Measurements from ENCODE around the gene RAB25.
"Not testable (repeated sequence)": the region's sequence is repeated elsewhere in the genome, so short reads cannot be mapped to it uniquely, and the experiment has no call there.

RAB25 gene

GRCh38 chr1:156102633-156103511 is 41.9 kb downstream of the RAB25 start:
- DNase-seq (ENCODE audit: low spot score) = no peak

GRCh38 chr1:156103521-156103947 is 42.6 kb downstream of the RAB25 start:
- no peak for DNase-seq (ENCODE audit: low spot score)

- DNase-seq (ENCODE audit: low spot score) = no peak
Observed at GRCh38 chr1:156104065-156104810, 43.3 kb downstream of the RAB25 start.

GRCh38 chr1:156104861-156105832 is 44.2 kb downstream of the RAB25 start:
- no peak for DNase-seq (ENCODE audit: low spot score)

GRCh38 chr1:156106624-156107488 is 45.9 kb downstream of the RAB25 start:
- no peak for DNase-seq (ENCODE audit: low spot score)

GRCh38 chr1:156108057-156108456 is 47.1 kb downstream of the RAB25 start:
- DNase-seq (ENCODE audit: low spot score) = no peak

GRCh38 chr1:156108664-156109241 is 47.8 kb downstream of the RAB25 start:
- no peak for DNase-seq (ENCODE audit: low spot score)

GRCh38 chr1:156110252-156110651 is 49.3 kb downstream of the RAB25 start:
- DNase-seq (ENCODE audit: low spot score) = no peak

- no peak for DNase-seq (ENCODE audit: low spot score)
Observed at GRCh38 chr1:156111355-156111962, 50.5 kb downstream of the RAB25 start.

- no peak for DNase-seq (ENCODE audit: low spot score)
Observed at GRCh38 chr1:156112276-156113137, 51.5 kb downstream of the RAB25 start.

- no peak for DNase-seq (ENCODE audit: low spot score)
Observed at GRCh38 chr1:156113282-156113950, 52.5 kb downstream of the RAB25 start.

GRCh38 chr1:156114101-156114918 is 53.4 kb downstream of the RAB25 start, which contains the start of gene LMNA:
Gene LMNA, plus strand, starts transcription at chr1:156114711. Its CDS starts 208 bp downstream, at chr1:156114919.
- DNase-seq (ENCODE audit: low spot score) = peak; percentile 96

GRCh38 chr1:156114919-156115513 is 54.1 kb downstream of the RAB25 start:
- peak; percentile 56 for DNase-seq (ENCODE audit: low spot score)

GRCh38 chr1:156115514-156116374 is 54.8 kb downstream of the RAB25 start:
- DNase-seq (ENCODE audit: low spot score) = peak; percentile 73

- not testable (repeated sequence) for DNase-seq (ENCODE audit: low spot score)
Observed at GRCh38 chr1:156116731-156117130, 55.8 kb downstream of the RAB25 start.
